Activated naive CD4-positive, alpha-beta T cell (primary cell): Measurements from ENCODE around the gene FCN3.

Experiments used
- DNase-seq, 4 experiments: peaks; one replicate each; lab custom pipeline; 2025; lab: John Stamatoyannopoulos, UW

The FCN3 gene

GRCh38 chr1:27380224-27380623, 5.6 kb upstream of the FCN3 start:
- no peak for DNase-seq

- no peak for DNase-seq
These were observed 5.0 kb upstream of the FCN3 start for GRCh38 chr1:27379564-27380122.

- DNase-seq, result no peak
These were observed 3.3 kb upstream of the FCN3 start for GRCh38 chr1:27377760-27378495.

GRCh38 chr1:27372808-27373690, 1.6 kb downstream of the FCN3 start:
- DNase-seq, result no peak

GRCh38 chr1:27372022-27372807, 2.4 kb downstream of the FCN3 start:
- DNase-seq, result no peak

- DNase-seq, result no peak
These were observed 5.6 kb downstream of the FCN3 start for GRCh38 chr1:27368869-27369582.

- no peak for DNase-seq
These were observed 7.4 kb downstream of the FCN3 start for GRCh38 chr1:27367160-27367650.

GRCh38 chr1:27366411-27367159, 8.0 kb downstream of the FCN3 start, which contains the start of gene MAP3K6:
MAP3K6 (minus strand) TSS chr1:27366961; CDS start chr1:27366597, 364 bp downstream.
- peak in 1 of 4 experiments; percentile 41 for DNase-seq

GRCh38 chr1:27366113-27366410, 8.6 kb downstream of the FCN3 start:
- DNase-seq, result peak; percentile 20 to 53 (median 27)

- peak; percentile 22 to 67 (median 49) for DNase-seq
These were observed 9.1 kb downstream of the FCN3 start for GRCh38 chr1:27365372-27366112.

GRCh38 chr1:27364696-27365371, 9.8 kb downstream of the FCN3 start:
- DNase-seq, result no peak

GRCh38 chr1:27363766-27364695, 10.6 kb downstream of the FCN3 start:
- DNase-seq, result no peak

- DNase-seq, result no peak
These were observed 13.1 kb downstream of the FCN3 start for GRCh38 chr1:27361553-27361952.

GRCh38 chr1:27361044-27361402, 13.6 kb downstream of the FCN3 start:
- DNase-seq, result no peak

- peak in 1 of 4 experiments; percentile 44 for DNase-seq
These were observed 14.2 kb downstream of the FCN3 start for GRCh38 chr1:27360159-27361043.

- DNase-seq, result no peak
These were observed 14.8 kb downstream of the FCN3 start for GRCh38 chr1:27359822-27360158.

- DNase-seq, result no peak
These were observed 15.7 kb downstream of the FCN3 start for GRCh38 chr1:27358928-27359313.
